ENCODE data around the gene EDNRA. TPM values are rescaled to one million over a fixed set of nuclear protein-coding genes. Genes with fewer than 3 reads are reported as not detected.

Gene EDNRA
- total RNA-seq, 1 experiment from 2014 or later = 0.71 TPM

- H3K27me3 Mint-ChIP-seq (ENCODE audit: unreplicated experiment) = no peaks in the 10 kb centered on the region
- DNase-seq = peak; percentile 70
- H3K4me3 Mint-ChIP-seq (ENCODE audit: low read depth, unreplicated experiment) = no peak overlapping the region
- no peaks in the 10 kb centered on the region for H3K9me3 Mint-ChIP-seq (ENCODE audit: low read depth, unreplicated experiment)
- TF ChIP-seq CTCF (IDR thresholded peaks at IDR 0.05; ENCODE audit: unreplicated experiment) = no peak
- intact Hi-C loops (cut with micrococcal nuclease; ENCODE audit: unreplicated experiment) = no loop called here
- no TSS peak for BruUV-seq (replicated peaks)
- peaks cover 33% of the 10 kb centered on the region for H3K4me1 Mint-ChIP-seq (ENCODE audit: low read depth, unreplicated experiment)
- CTCF ChIA-PET = no interaction called here
- H3K36me3 Mint-ChIP-seq (ENCODE audit: insufficient read depth, unreplicated experiment) = no peaks in the 10 kb centered on the region
- peak overlapping the region; percentile 84 for H3K27ac Mint-ChIP-seq (ENCODE audit: unreplicated experiment)
Measured at GRCh38 chr4:147578051-147578476, 97.2 kb downstream of the EDNRA start.

DNA sequence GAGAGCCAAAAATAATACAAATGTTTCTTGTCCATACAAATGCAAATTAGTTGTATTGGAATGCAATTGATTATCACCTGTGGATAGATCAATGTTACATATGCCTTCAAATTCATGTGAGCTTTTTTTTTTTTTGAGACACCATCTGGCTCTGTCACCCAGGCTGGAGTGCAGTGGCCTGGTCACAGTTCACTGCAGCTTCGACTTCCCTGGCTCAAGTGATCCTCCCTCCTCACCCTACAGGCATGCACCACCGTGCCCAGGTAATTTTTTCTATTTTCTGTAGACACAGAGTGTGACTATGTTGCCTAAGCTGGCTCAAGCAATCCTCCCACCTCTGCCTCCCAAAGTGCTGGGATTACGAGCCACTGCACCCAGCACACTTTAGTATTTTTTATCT, 97.7 kb downstream of the EDNRA start:
- no peak for TF ChIP-seq CTCF (IDR thresholded peaks at IDR 0.05; ENCODE audit: unreplicated experiment)
- Mint-ChIP-seq H3K27ac (ENCODE audit: unreplicated experiment) (no peak overlapping the region), H3K36me3 (ENCODE audit: insufficient read depth, unreplicated experiment) (no peaks in the 10 kb centered on the region), H3K27me3 (ENCODE audit: unreplicated experiment) (no peaks in the 10 kb centered on the region), H3K9me3 (ENCODE audit: low read depth, unreplicated experiment) (no peaks in the 10 kb centered on the region), H3K4me3 (ENCODE audit: low read depth, unreplicated experiment) (no peak overlapping the region), H3K4me1 (ENCODE audit: low read depth, unreplicated experiment) (peaks cover 35% of the 10 kb centered on the region)
- DNase-seq = no peak
- CTCF ChIA-PET = no interaction called here
- no TSS peak for BruUV-seq (replicated peaks)
- intact Hi-C loops (cut with micrococcal nuclease; ENCODE audit: unreplicated experiment) = no loop called here

- Mint-ChIP-seq H3K9me3 (ENCODE audit: low read depth, unreplicated experiment) (no peaks in the 10 kb centered on the region), H3K36me3 (ENCODE audit: insufficient read depth, unreplicated experiment) (no peaks in the 10 kb centered on the region), H3K4me1 (ENCODE audit: low read depth, unreplicated experiment) (peaks cover 45% of the 10 kb centered on the region), H3K4me3 (ENCODE audit: low read depth, unreplicated experiment) (no peak overlapping the region), H3K27me3 (ENCODE audit: unreplicated experiment) (no peaks in the 10 kb centered on the region), H3K27ac (ENCODE audit: unreplicated experiment) (peak overlapping the region; percentile 9)
- CTCF ChIA-PET = no interaction called here
- no peak for TF ChIP-seq CTCF (IDR thresholded peaks at IDR 0.05; ENCODE audit: unreplicated experiment)
- intact Hi-C loops (cut with micrococcal nuclease; ENCODE audit: unreplicated experiment) = loop anchor here (10.0 kb wide), 1 partner anchor 206 kb away; no protein-coding TSS in a partner anchor
- no TSS peak for BruUV-seq (replicated peaks)
- DNase-seq = no peak
Measured at GRCh38 chr4:147580396-147580795, 99.5 kb downstream of the EDNRA start.

GRCh38 chr4:147581606-147582350, 100.9 kb downstream of the EDNRA start:
- Mint-ChIP-seq H3K27me3 (ENCODE audit: unreplicated experiment) (no peaks in the 10 kb centered on the region), H3K4me3 (ENCODE audit: low read depth, unreplicated experiment) (no peak overlapping the region), H3K4me1 (ENCODE audit: low read depth, unreplicated experiment) (peaks cover 44% of the 10 kb centered on the region), H3K9me3 (ENCODE audit: low read depth, unreplicated experiment) (no peaks in the 10 kb centered on the region), H3K27ac (ENCODE audit: unreplicated experiment) (no peak overlapping the region), H3K36me3 (ENCODE audit: insufficient read depth, unreplicated experiment) (no peaks in the 10 kb centered on the region)
- no peak for TF ChIP-seq CTCF (IDR thresholded peaks at IDR 0.05; ENCODE audit: unreplicated experiment)
- CTCF ChIA-PET = interaction anchor here (0.6 to 1.1 kb wide), 2 partner anchors 330 to 424 kb away, joined by 3 read pairs; no protein-coding TSS in a partner anchor
- DNase-seq = no peak
- no TSS peak for BruUV-seq (replicated peaks)
- intact Hi-C loops (cut with micrococcal nuclease; ENCODE audit: unreplicated experiment) = loop anchor here (10.0 kb wide), 1 partner anchor 207 kb away; no protein-coding TSS in a partner anchor
